Measurements from ENCODE around the gene MED22.

GRCh38 chr9:133397370-133397769 is 49.4 kb upstream of the MED22 start:
- no peak for TF ChIP-seq CTCF (IDR thresholded peaks at IDR 0.05)
- no peak for TF ChIP-seq POLR2A (IDR thresholded peaks at IDR 0.05)
